Neural cell (in vitro differentiated cells): ENCODE results near the gene WFDC10A.

ENCODE experiments used
- CTCF ChIP-seq: fragments of 450-650 bp; IDR thresholded peaks from 2 replicates; pipeline ENCODE4 v1.5.1; 2014; ENCODE audit warnings: antibody characterized with exemption, mild to moderate bottlenecking, moderate library complexity; ENCODE audit not compliant: poor library complexity, severe bottlenecking
- EZH2 ChIP-seq: fragments of 200-600, 300-800 bp; shearing (Covaris generic), sonication (generic); IDR thresholded peaks from 2 replicates; pipeline ENCODE4 v1.6.1; 2014; ENCODE audit warnings: antibody characterized with exemption, low read length, borderline replicate concordance, mild to moderate bottlenecking; ENCODE audit not compliant: insufficient read depth, poor library complexity, severe bottlenecking
- TF ChIP-seq, protein P1 (sequence below): IDR thresholded peaks from 2 replicates; pipeline ENCODE4 v1.6.1; 2012; ENCODE audit warnings: borderline replicate concordance

DNA sequence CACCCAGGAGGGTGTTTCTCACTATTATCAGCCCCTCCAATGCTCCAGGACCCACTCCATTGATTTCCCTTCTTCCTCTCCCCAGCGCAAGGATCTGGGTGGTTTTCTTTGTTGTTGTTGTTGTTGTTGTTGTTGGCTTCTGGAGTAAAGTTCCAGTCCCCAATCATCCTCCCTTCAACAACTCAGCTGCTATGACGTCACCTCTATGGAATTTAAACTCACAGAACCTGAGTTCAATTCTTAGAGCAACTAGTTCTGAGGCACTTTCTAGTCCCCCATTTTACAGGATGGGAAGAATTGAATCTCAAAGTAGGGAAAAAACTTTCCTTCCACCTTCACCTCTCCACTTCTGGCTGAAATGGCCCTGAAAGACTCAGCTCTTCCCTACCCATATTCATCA lies 40.7 kb upstream of the WFDC10A start:
- TF ChIP-seq CTCF, result no peak
- TF ChIP-seq, protein P1, sequence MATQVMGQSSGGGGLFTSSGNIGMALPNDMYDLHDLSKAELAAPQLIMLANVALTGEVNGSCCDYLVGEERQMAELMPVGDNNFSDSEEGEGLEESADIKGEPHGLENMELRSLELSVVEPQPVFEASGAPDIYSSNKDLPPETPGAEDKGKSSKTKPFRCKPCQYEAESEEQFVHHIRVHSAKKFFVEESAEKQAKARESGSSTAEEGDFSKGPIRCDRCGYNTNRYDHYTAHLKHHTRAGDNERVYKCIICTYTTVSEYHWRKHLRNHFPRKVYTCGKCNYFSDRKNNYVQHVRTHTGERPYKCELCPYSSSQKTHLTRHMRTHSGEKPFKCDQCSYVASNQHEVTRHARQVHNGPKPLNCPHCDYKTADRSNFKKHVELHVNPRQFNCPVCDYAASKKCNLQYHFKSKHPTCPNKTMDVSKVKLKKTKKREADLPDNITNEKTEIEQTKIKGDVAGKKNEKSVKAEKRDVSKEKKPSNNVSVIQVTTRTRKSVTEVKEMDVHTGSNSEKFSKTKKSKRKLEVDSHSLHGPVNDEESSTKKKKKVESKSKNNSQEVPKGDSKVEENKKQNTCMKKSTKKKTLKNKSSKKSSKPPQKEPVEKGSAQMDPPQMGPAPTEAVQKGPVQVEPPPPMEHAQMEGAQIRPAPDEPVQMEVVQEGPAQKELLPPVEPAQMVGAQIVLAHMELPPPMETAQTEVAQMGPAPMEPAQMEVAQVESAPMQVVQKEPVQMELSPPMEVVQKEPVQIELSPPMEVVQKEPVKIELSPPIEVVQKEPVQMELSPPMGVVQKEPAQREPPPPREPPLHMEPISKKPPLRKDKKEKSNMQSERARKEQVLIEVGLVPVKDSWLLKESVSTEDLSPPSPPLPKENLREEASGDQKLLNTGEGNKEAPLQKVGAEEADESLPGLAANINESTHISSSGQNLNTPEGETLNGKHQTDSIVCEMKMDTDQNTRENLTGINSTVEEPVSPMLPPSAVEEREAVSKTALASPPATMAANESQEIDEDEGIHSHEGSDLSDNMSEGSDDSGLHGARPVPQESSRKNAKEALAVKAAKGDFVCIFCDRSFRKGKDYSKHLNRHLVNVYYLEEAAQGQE, result no peak
- TF ChIP-seq EZH2, result no peak
